ENCODE measurements around the gene CTBP1.

The CTBP1 gene

DNA sequence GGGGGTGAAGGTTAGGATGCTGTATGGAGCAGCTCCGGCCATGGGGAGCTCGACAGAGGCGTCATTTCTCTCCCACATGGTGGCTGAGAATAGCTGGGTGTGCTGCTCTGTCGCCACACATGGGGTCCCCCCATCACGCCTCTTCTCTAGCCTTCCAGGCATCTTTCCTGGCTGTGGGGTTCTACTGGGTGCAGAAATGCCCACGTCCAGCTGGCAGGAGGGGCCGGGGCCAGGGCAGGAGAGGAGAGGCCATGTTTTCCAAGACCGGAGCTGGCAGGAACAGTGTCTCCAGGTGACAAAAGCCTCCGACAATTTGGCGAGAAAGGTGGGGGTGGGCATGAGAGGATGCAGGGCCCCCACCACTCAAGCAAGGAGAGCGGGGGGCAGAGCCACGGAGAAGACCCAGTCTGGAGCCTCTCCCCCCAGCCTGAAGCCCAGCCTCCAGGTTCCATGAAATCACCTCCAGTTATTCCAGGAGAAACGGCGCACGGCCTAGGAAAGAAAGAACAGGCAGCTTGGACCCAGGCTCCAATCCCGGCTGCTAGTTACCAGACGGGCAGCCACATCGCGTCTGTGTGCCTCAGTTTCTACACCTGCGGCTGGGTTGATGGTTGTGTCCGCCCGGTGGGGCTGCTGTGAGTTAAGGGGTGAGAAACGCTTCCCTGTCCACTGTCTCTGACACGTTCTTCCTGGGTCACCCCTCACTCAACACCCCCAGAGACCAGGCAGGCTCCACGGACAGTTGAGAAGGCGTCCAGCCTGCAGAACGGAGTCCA, 49.2 kb downstream of the CTBP1 start:
- TF ChIP-seq, protein P1, sequence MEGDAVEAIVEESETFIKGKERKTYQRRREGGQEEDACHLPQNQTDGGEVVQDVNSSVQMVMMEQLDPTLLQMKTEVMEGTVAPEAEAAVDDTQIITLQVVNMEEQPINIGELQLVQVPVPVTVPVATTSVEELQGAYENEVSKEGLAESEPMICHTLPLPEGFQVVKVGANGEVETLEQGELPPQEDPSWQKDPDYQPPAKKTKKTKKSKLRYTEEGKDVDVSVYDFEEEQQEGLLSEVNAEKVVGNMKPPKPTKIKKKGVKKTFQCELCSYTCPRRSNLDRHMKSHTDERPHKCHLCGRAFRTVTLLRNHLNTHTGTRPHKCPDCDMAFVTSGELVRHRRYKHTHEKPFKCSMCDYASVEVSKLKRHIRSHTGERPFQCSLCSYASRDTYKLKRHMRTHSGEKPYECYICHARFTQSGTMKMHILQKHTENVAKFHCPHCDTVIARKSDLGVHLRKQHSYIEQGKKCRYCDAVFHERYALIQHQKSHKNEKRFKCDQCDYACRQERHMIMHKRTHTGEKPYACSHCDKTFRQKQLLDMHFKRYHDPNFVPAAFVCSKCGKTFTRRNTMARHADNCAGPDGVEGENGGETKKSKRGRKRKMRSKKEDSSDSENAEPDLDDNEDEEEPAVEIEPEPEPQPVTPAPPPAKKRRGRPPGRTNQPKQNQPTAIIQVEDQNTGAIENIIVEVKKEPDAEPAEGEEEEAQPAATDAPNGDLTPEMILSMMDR (IDR thresholded peaks at IDR 0.05; ENCODE audit: unreplicated experiment in 3 of 3): no peak
- Mint-ChIP-seq H3K27me3 (ENCODE audit: low read depth) (peaks cover 10% of the 10 kb centered on the region), H3K4me3 (no peak overlapping the region), H3K27ac (peak overlapping the region in 2 of 3 experiments; percentile 77 to 80), H3K9me3 (no peaks in the 10 kb centered on the region), H3K4me1 (peaks cover 47% of the 10 kb centered on the region), H3K36me3 (ENCODE audit: low read depth) (peaks cover 2% of the 10 kb centered on the region)

DNA sequence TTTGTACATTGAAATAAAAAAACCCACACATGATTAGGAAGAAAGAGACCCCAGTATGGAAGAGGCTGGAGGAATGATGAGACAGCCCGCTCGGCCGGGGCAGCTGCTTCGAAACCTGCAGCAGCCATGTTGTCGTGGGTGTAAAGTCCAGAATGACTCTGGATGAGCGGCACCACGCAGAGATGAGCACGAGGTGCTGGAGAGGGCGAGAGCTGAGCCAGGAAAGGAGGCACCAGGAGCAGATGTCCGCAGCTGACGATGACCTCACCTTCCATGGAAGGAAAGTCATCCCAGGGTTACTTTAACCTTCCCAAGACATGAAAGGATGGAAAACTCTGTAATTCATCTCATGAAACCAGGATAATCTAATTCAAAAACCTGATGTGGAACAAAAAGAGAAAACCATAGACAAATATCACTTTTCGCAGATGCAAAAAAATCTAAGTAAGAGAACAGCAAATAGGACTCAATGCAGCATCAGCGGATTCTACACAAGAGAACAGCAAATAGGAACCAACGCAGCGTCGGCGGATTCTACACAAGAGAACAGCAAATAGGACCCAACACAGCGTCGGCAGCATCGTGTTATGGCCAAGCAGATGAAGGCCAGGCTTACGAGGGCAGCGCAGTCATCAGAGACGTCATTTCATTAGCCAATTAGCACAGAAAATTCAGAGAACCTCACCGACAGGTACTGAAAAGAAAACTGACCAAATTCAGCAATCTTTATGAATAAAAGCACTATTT, 50.7 kb downstream of the CTBP1 start:
- no peak overlapping the region for H3K4me3 Mint-ChIP-seq

DNA sequence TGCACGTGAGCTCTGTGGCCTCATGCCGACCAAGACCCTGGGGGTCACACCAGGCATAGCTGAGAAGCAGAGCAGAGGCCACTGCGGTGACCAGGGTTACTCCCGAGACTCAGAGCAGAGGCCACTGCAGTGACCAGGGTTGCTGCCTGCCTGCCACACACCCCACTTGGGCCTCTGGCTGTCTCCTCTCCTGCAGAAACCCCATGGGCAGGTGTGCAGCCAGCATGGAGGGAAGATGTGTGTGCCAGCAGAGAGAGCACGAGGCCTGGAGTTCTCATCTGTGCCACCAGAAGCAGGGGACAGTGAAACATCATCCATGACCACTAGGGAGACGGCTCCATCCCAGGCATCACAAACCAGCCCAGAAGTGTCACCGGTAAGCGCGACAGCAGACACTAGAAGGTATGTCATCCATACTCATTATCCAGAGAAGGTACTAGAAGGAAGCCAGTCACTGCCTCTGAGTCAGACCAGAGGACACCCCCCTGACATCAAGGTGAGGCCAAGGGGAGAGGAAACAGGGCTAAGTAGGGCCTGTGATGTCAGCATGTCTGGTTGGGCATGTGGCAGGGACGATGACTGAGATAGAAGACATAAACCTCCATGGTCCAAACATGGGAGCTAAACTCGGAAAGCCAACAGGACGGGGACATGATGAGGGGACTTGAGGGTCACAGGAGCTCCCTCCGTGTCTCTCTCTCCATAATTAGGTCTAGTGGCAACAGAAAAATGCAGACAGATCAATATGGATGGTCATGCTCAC, 52.3 kb downstream of the CTBP1 start:
- no peaks in the 10 kb centered on the region for H3K27me3 Mint-ChIP-seq (ENCODE audit: low read depth)
- H3K36me3 Mint-ChIP-seq (ENCODE audit: low read depth): no peaks in the 10 kb centered on the region
- no peaks in the 10 kb centered on the region for H3K9me3 Mint-ChIP-seq
- H3K4me3 Mint-ChIP-seq: no peak overlapping the region
- H3K4me1 Mint-ChIP-seq: peaks cover 33% of the 10 kb centered on the region
- H3K27ac Mint-ChIP-seq: peak overlapping the region in 2 of 3 experiments; percentile 64 to 73
- TF ChIP-seq, protein P1 (IDR thresholded peaks at IDR 0.05; ENCODE audit: unreplicated experiment in 3 of 3): no peak

More for the DNA sequence above, 50.7 kb downstream of the CTBP1 start:
- Mint-ChIP-seq H3K36me3 (ENCODE audit: low read depth) (no peaks in the 10 kb centered on the region), H3K27me3 (ENCODE audit: low read depth) (peaks cover 6% of the 10 kb centered on the region), H3K4me1 (peaks cover 36% of the 10 kb centered on the region), H3K27ac (peak overlapping the region; percentile 1 to 62 (median 51)), H3K9me3 (no peaks in the 10 kb centered on the region)
- TF ChIP-seq, protein P1 (IDR thresholded peaks at IDR 0.05; ENCODE audit: unreplicated experiment in 3 of 3): no peak

DNA sequence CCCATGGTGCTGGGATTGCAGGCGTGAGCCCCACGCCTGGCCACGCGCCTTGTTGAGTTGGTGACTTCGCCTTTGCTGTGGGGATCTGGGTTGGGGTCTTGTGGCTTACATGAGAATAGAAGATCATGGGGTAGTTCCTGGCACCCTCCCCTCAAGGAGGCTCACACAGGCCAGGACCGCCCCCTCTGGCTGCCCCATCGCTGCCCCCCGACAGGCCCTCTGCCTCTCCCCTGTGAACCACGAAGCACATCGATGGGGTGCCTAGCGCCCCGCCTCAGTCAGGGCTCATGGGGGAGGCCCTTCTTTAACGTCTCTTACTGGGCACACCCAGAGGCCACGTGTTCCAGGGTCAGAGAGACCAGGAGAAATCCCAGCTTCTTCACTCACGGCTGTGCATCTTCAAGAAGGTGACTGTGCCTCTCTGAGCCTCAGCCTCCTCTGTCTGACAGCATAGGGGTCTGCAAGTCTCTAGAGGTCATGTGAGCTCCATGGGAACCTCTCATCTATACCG, 53.0 kb downstream of the CTBP1 start:
- Mint-ChIP-seq H3K36me3 (ENCODE audit: low read depth) (no peaks in the 10 kb centered on the region), H3K27me3 (ENCODE audit: low read depth) (no peaks in the 10 kb centered on the region), H3K4me3 (no peak overlapping the region), H3K4me1 (peaks cover 37% of the 10 kb centered on the region), H3K27ac (peak overlapping the region in 2 of 3 experiments; percentile 35 to 72), H3K9me3 (no peaks in the 10 kb centered on the region)
- TF ChIP-seq, protein P1 (IDR thresholded peaks at IDR 0.05; ENCODE audit: unreplicated experiment in 3 of 3): no peak

DNA sequence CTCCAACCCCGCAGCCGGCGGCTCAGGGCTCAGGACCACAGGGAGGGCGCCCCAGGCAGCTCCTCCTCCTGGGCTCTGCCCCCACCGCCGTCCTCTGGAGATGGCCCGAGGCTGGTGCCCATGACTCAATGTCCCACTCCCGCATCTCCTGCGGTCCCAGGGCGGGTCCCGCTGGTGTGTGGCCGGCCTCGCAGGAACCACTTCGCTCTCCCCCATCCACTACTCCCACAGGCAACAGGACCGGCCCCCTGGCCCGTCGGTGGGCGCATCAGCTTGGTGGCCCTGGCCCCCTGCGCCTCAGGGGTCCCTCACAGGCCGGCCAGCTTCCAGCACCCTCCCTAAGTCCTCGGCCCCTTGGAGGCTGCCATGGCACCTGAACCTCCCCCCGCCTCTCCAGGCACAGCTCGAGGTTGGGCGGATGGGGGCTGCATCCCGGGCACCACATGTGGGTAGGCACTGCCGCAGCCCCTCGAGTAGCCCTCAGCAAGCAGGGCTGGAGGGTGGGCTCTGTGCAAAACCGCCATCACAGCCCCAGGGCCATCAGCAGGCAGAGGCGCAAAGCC, 53.7 kb downstream of the CTBP1 start:
- no peaks in the 10 kb centered on the region for H3K27me3 Mint-ChIP-seq (ENCODE audit: low read depth)
- TF ChIP-seq, protein P1 (IDR thresholded peaks at IDR 0.05; ENCODE audit: unreplicated experiment in 3 of 3): no peak

More for the DNA sequence above, 53.7 kb downstream of the CTBP1 start:
- Mint-ChIP-seq H3K9me3 (no peaks in the 10 kb centered on the region), H3K36me3 (ENCODE audit: low read depth) (no peaks in the 10 kb centered on the region), H3K4me3 (no peak overlapping the region), H3K27ac (no peak overlapping the region), H3K4me1 (peaks cover 37% of the 10 kb centered on the region)
